ACHN (cell line): ENCODE measurements around the gene BAZ2A.

Source experiments
- DNase-seq: peaks from one replicate; pipeline ENCODE4 v3.0.0-alpha.2; 2015
- in situ Hi-C: cut with HindIII; loops from 2 replicates; pipeline ENCODE4 v1.10.0; 2017; ENCODE audit warnings: low sequenced_read_pairs, low pct_ligation_motif_present, low pct_unique_long_range_greater_than_20kb

The BAZ2A gene

GRCh38 chr12:56565510-56566101 is 64.5 kb downstream of the BAZ2A start:
- DNase-seq, result no peak
- in situ Hi-C loops, result no loop called here

DNA sequence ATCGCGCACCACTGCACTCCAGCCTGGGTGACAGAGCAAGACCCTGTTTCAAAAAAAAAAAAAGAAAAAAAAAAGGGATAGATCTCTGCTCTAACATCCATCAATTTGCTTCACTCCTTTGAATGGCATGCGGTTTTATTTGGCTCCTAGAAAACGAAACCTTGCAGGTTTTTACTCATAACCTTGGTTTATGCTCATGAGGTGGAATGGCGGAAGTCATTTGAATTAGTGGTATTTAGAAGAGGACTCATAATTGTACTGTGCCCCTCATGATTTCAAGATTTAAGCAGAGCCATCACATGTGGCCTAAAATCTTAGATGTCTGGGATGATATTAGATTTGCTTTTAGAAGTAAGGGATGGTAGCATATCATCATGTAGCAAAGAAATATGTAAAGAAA is 79.1 kb downstream of the BAZ2A start:
- no peak for DNase-seq
- in situ Hi-C loops, result no loop called here

- no peak for DNase-seq
- in situ Hi-C loops, result no loop called here
Measured at GRCh38 chr12:56546680-56547079, 83.4 kb downstream of the BAZ2A start.
